T-helper 17 cell (primary cell): ENCODE results near the gene ZC2HC1C. TPM values are rescaled to one million over a fixed set of nuclear protein-coding genes. Genes with fewer than 3 reads are reported as not detected.
A peak's percentile ranks its signal among the peaks of the same experiment; 100 is the strongest.

Experiments used
- ATAC-seq: fragments of 150-1000 bp; cut with Tn5 transposase; 2 replicates; pipeline ENCODE4 v1.10.0; 2021; ENCODE audit warnings: mild to moderate bottlenecking, moderate library complexity
- DNase-seq, 3 donors: peaks; one replicate each; pipeline versions ENCODE4 v3.0.0 to v3.0.0-alpha.2; 2020 to 2021
- H3K9me3 ChIP-seq: one replicate; pipeline ENCODE4 v1.7.0; 2013; ENCODE audit warnings: low read length, mild to moderate bottlenecking; ENCODE audit not compliant: control insufficient read depth, poor library complexity, severe bottlenecking
- H3K27ac Mint-ChIP-seq: one replicate; pipeline ENCODE4 v1.8.0; 2022; ENCODE audit warnings: mild to moderate bottlenecking, moderate library complexity, mixed read lengths
- H3K27me3 Mint-ChIP-seq: one replicate; pipeline ENCODE4 v1.8.0; 2022; ENCODE audit warnings: mixed read lengths
- H3K36me3 Mint-ChIP-seq: one replicate; pipeline ENCODE4 v1.8.0; 2022; ENCODE audit warnings: low read depth, mixed read lengths
- H3K4me1 Mint-ChIP-seq: one replicate; pipeline ENCODE4 v1.8.0; 2022; ENCODE audit warnings: mild to moderate bottlenecking, mixed read lengths
- H3K4me3 Mint-ChIP-seq: one replicate; pipeline ENCODE4 v1.8.0; 2022; ENCODE audit warnings: mild to moderate bottlenecking, moderate library complexity, mixed read lengths
- total RNA-seq, 4 donors: library from RNA in 2 of 4; stranded (reverse) in 2 of 4; gene quantifications; one replicate each; pipeline ENCODE4 v1.2.3 and lab custom pipeline; 2022 to 2026

ZC2HC1C gene, protein sequence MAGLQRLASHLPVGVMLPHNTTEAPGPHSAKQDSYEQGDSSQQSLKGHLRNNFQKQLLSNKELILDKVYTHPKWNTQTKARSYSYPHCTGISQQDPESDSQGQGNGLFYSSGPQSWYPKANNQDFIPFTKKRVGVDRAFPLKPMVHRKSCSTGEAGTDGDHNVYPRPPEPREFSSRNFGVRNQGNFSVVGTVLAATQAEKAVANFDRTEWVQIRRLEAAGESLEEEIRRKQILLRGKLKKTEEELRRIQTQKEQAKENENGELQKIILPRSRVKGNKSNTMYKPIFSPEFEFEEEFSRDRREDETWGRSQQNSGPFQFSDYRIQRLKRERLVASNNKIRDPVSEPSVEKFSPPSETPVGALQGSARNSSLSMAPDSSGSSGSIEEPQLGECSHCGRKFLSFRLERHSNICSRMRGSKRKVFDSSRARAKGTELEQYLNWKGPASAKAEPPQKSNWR
- total RNA-seq (under 1 TPM; 0.20 to 0.76 TPM), total RNA-seq (lab: John Stamatoyannopoulos, UW) (1.0 to 1.1 reads per million in 2 donors)

- no peaks in the 10 kb centered on the region for H3K9me3 ChIP-seq
- peak; percentile 21 to 46 (median 35) for DNase-seq
- Mint-ChIP-seq H3K27ac (no peak within 1 kb of the TSS), H3K36me3 (no peaks in the 10 kb centered on the region), H3K4me3 (no peak within 1 kb of the TSS), H3K27me3 (no peaks in the 10 kb centered on the region), H3K4me1 (peaks cover 3% of the 10 kb centered on the region)
- peak; percentile 83 for ATAC-seq
These were observed at the start of gene ZC2HC1C for GRCh38 chr14:75069121-75069810. ZC2HC1C (plus strand) TSS chr14:75069641; CDS start chr14:75070574, 933 bp downstream.

GRCh38 chr14:75022655-75023054 lies 46.8 kb upstream of the ZC2HC1C start:
- peaks cover 6% of the 10 kb centered on the region for H3K4me1 Mint-ChIP-seq
- H3K9me3 ChIP-seq, result no peaks in the 10 kb centered on the region
- peaks cover 6% of the 10 kb centered on the region for H3K36me3 Mint-ChIP-seq
- DNase-seq (no peak), ATAC-seq (no peak)
- no peaks in the 10 kb centered on the region for H3K27me3 Mint-ChIP-seq
- no peak overlapping the region for H3K4me3 Mint-ChIP-seq
- peak overlapping the region; percentile 74 for H3K27ac Mint-ChIP-seq

DNA sequence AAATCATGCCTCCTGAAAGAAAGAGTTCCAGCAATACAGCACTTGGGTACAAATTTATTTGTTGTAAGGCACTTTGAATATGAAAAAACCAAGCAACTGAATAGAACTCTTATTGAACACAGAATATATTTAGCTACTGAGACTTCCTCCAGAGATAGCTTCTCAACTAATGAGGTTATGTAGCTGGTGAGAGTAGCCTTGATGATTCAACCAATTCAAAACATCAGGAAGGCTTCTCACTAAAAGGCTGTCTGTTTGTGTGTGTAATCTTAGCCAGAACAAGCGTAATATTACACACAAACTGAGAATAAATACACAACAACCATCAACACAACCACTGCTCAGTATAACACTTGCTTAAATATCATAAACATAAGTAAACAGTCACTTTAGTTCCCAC lies 46.3 kb upstream of the ZC2HC1C start:
- peaks cover 6% of the 10 kb centered on the region for H3K36me3 Mint-ChIP-seq
- peaks cover 6% of the 10 kb centered on the region for H3K4me1 Mint-ChIP-seq
- no peak overlapping the region for H3K4me3 Mint-ChIP-seq
- ATAC-seq, result no peak
- DNase-seq, result no peak
- H3K27ac Mint-ChIP-seq, result no peak overlapping the region
- H3K9me3 ChIP-seq, result no peaks in the 10 kb centered on the region
- no peaks in the 10 kb centered on the region for H3K27me3 Mint-ChIP-seq

- H3K4me1 Mint-ChIP-seq, result peaks cover 3% of the 10 kb centered on the region
These were observed 44.4 kb upstream of the ZC2HC1C start for GRCh38 chr14:75025082-75025481.

DNA sequence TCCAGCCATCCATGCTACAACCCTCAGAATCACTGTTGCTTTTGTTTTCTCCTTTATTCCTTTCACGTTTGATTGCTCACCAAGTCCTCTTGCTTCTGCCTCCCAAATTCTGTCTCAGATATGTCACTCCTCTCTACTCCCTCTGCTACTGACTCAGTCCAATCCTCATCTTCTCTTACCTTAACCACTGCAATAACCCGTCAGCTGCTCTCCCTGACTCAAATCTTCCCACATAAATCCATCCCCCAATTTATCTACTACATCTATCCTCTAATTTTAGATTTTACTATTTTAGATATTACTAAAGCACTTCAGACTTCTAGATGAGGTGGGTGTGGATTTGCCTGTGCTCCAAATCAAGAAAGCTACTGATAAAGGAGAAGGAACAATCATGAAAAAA lies 43.6 kb upstream of the ZC2HC1C start:
- Mint-ChIP-seq H3K36me3 (no peaks in the 10 kb centered on the region), H3K27ac (no peak overlapping the region), H3K4me1 (peaks cover 2% of the 10 kb centered on the region), H3K4me3 (no peak overlapping the region), H3K27me3 (no peaks in the 10 kb centered on the region)
- no peak for ATAC-seq
- H3K9me3 ChIP-seq, result no peaks in the 10 kb centered on the region
- no peak for DNase-seq

More at GRCh38 chr14:75025082-75025481, 44.4 kb upstream of the ZC2HC1C start:
- Mint-ChIP-seq H3K27ac (no peak overlapping the region), H3K27me3 (no peaks in the 10 kb centered on the region), H3K4me3 (no peak overlapping the region), H3K36me3 (peaks cover 3% of the 10 kb centered on the region)
- no peaks in the 10 kb centered on the region for H3K9me3 ChIP-seq
- DNase-seq, result no peak
- ATAC-seq, result no peak

DNA sequence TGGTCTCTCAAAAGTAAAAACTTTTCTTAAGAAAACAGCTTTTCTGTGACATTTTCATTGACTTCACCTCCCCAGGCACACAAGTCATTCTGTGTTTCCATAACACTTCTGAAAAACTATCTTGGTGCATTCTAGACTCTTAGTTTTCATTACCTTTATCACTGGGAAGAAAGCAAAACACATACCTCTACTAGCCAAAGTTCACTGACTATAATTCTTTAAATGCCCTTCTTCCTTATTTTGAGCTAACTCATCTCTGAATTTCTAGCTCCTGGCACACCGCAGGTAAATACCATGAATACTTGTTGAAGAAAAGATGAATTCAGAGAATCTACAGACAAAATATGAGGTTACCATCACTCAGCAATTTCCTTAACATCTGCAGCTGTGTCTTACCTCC lies 39.3 kb upstream of the ZC2HC1C start:
- DNase-seq, result no peak
- Mint-ChIP-seq H3K27ac (peak overlapping the region; percentile 29), H3K4me3 (no peak overlapping the region), H3K4me1 (no peaks in the 10 kb centered on the region), H3K27me3 (no peaks in the 10 kb centered on the region), H3K36me3 (no peaks in the 10 kb centered on the region)
- ATAC-seq, result no peak
- no peaks in the 10 kb centered on the region for H3K9me3 ChIP-seq

GRCh38 chr14:75032939-75033338 lies 36.5 kb upstream of the ZC2HC1C start:
- peaks cover 11% of the 10 kb centered on the region for H3K36me3 Mint-ChIP-seq
- DNase-seq (no peak), ATAC-seq (no peak)
- H3K4me1 Mint-ChIP-seq, result peaks cover 6% of the 10 kb centered on the region
- no peak overlapping the region for H3K27ac Mint-ChIP-seq
- no peak overlapping the region for H3K4me3 Mint-ChIP-seq
- H3K9me3 ChIP-seq, result no peaks in the 10 kb centered on the region
- no peaks in the 10 kb centered on the region for H3K27me3 Mint-ChIP-seq

DNA sequence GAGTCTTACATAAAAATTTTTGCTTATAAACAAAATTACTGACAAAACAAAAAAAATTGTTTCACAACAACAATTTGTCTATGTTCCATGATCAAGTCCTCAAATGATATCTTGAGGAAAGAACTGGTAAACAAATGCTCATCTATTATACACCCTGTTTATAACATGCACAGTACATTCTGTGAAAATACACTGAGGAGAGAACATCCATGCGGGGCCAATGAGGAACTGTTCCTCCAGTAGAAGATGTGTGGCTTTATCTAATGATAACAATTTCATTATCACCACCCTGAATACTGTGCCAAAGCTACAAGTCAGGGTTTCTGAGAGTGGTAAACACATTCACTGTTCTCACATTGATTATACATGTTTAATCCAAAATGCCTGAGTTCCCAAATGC lies 28.9 kb upstream of the ZC2HC1C start:
- Mint-ChIP-seq H3K4me1 (peaks cover 16% of the 10 kb centered on the region), H3K27ac (no peak overlapping the region), H3K4me3 (no peak overlapping the region), H3K36me3 (peaks cover 11% of the 10 kb centered on the region), H3K27me3 (no peaks in the 10 kb centered on the region)
- DNase-seq, result no peak
- no peaks in the 10 kb centered on the region for H3K9me3 ChIP-seq
- no peak for ATAC-seq

GRCh38 chr14:75040959-75041358 lies 28.5 kb upstream of the ZC2HC1C start:
- H3K27ac Mint-ChIP-seq, result no peak overlapping the region
- DNase-seq (no peak), ATAC-seq (no peak)
- H3K4me3 Mint-ChIP-seq, result no peak overlapping the region
- H3K27me3 Mint-ChIP-seq, result no peaks in the 10 kb centered on the region
- no peaks in the 10 kb centered on the region for H3K9me3 ChIP-seq
- peaks cover 18% of the 10 kb centered on the region for H3K4me1 Mint-ChIP-seq
- peaks cover 7% of the 10 kb centered on the region for H3K36me3 Mint-ChIP-seq

GRCh38 chr14:75041613-75042012 lies 27.8 kb upstream of the ZC2HC1C start:
- Mint-ChIP-seq H3K27me3 (no peaks in the 10 kb centered on the region), H3K27ac (no peak overlapping the region), H3K4me1 (peaks cover 20% of the 10 kb centered on the region), H3K4me3 (no peak overlapping the region), H3K36me3 (peaks cover 4% of the 10 kb centered on the region)
- ATAC-seq (no peak), DNase-seq (no peak)
- no peaks in the 10 kb centered on the region for H3K9me3 ChIP-seq

GRCh38 chr14:75042035-75042434 lies 27.4 kb upstream of the ZC2HC1C start:
- DNase-seq (no peak), ATAC-seq (peak; percentile 27)
- peaks cover 19% of the 10 kb centered on the region for H3K4me1 Mint-ChIP-seq
- peaks cover under 1% of the 10 kb centered on the region for H3K36me3 Mint-ChIP-seq
- H3K4me3 Mint-ChIP-seq, result no peak overlapping the region
- H3K27ac Mint-ChIP-seq, result no peak overlapping the region
- no peaks in the 10 kb centered on the region for H3K9me3 ChIP-seq
- no peaks in the 10 kb centered on the region for H3K27me3 Mint-ChIP-seq

- H3K4me1 Mint-ChIP-seq, result peaks cover 25% of the 10 kb centered on the region
- H3K9me3 ChIP-seq, result no peaks in the 10 kb centered on the region
- no peak overlapping the region for H3K27ac Mint-ChIP-seq
- DNase-seq (no peak), ATAC-seq (no peak)
- no peak overlapping the region for H3K4me3 Mint-ChIP-seq
- no peaks in the 10 kb centered on the region for H3K36me3 Mint-ChIP-seq
- H3K27me3 Mint-ChIP-seq, result no peaks in the 10 kb centered on the region
These were observed 25.1 kb upstream of the ZC2HC1C start for GRCh38 chr14:75044322-75044721.

DNA sequence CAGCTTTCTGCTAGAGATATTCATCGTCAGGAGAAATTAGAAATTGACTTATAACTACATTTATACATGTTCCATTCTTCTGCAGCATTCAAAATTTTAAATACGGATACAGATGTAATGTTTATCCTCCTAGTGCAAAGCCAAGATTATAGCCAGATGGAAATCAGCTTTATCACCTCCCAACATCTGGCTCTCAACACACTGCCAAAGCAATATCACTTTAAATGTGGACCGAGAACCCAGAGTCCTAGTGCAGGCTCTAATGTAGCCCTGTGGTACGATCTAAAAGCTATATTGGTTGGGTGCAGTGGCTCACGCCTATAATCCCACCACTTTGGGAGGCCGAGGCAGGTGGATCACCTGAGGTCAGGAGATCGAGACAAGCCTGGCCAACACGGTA lies 24.7 kb upstream of the ZC2HC1C start:
- Mint-ChIP-seq H3K27ac (no peak overlapping the region), H3K4me3 (no peak overlapping the region), H3K36me3 (no peaks in the 10 kb centered on the region), H3K27me3 (no peaks in the 10 kb centered on the region), H3K4me1 (peaks cover 25% of the 10 kb centered on the region)
- DNase-seq, result no peak
- H3K9me3 ChIP-seq, result no peaks in the 10 kb centered on the region
- ATAC-seq, result no peak
